ENCODE measurements around the gene FIBCD1. TPM values are rescaled to one million over a fixed set of nuclear protein-coding genes. Genes with fewer than 3 reads are reported as not detected.

FIBCD1 gene
- total and polyA plus RNA-seq, 2 of the 8 experiments (the other 6 are each of a cell fraction or from before 2014, with no cell fraction given): 6.1 to 8.8 TPM

- Histone ChIP-seq H2BK20ac (ENCODE audit: low read length) (no peak overlapping the region), H2AK5ac (ENCODE audit: low read depth, low read length) (no peak overlapping the region), H3K27me3 (replicated peaks in 1 of 4; ENCODE audit: control insufficient read depth in 3 of 4, extremely low read depth in 1 of 4, insufficient read depth in 3 of 4, low read length in 3 of 4) (no peaks in the 10 kb centered on the region), H3K14ac (ENCODE audit: insufficient read length) (no peak overlapping the region), H2BK12ac (ENCODE audit: low read depth, low read length) (no peak overlapping the region), H4K5ac (ENCODE audit: insufficient read length, low read depth, low read length) (no peak overlapping the region), H4K91ac (replicated peaks; ENCODE audit: insufficient read length, low read length) (no peak overlapping the region), H3K79me2 (ENCODE audit: control insufficient read depth in 1 of 2, insufficient read depth in 2 of 2, low read length in 2 of 2) (no peaks in the 10 kb centered on the region), H3K4ac (replicated peaks; ENCODE audit: insufficient read length, low read depth, low read length) (no peak overlapping the region), H4K8ac (ENCODE audit: extremely low read depth, insufficient read depth, low read length) (no peak overlapping the region), H2BK120ac (replicated peaks; ENCODE audit: low read depth, low read length) (no peak overlapping the region), H3K4me3 (ENCODE audit: extremely low read depth in 1 of 4, insufficient read depth in 2 of 4, low read depth in 3 of 4, low read length in 4 of 4) (no peak overlapping the region), H3K9ac (replicated peaks in 1 of 4; ENCODE audit: extremely low read depth in 1 of 4, low read depth in 3 of 4, low read length in 3 of 4) (no peak overlapping the region), H3K9me3 (ENCODE audit: insufficient read depth in 2 of 2, low read depth in 1 of 2, low read length in 1 of 2) (peaks cover 0 to 7% of the 10 kb centered on the region in 2 experiments; a peak in 1 of 4 replicates), H2BK5ac (ENCODE audit: low read depth, low read length) (no peak overlapping the region), H3K18ac (ENCODE audit: extremely low read depth, low read length) (no peak overlapping the region), H2AFZ (ENCODE audit: low read length) (no peak overlapping the region), H3K27ac (ENCODE audit: low read depth, low read length) (no peak overlapping the region), H3K4me1 (replicated peaks in 1 of 4; ENCODE audit: control insufficient read depth in 3 of 4, insufficient read depth in 4 of 4, low read length in 3 of 4) (peaks cover 0 to 2% (median 0%) of the 10 kb centered on the region in 4 experiments; a peak in 1 of 7 replicates), H4K20me1 (replicated peaks in 1 of 2; ENCODE audit: control insufficient read depth in 1 of 2, insufficient read depth in 2 of 2, low read length in 2 of 2) (peaks cover 0 to 3% of the 10 kb centered on the region in 2 experiments), H3K56ac (replicated peaks; ENCODE audit: insufficient read length, low read depth, low read length) (no peak overlapping the region), H3K36me3 (ENCODE audit: control insufficient read depth in 2 of 4, insufficient read depth in 4 of 4, low read length in 3 of 4) (no peaks in the 10 kb centered on the region), H3K79me1 (ENCODE audit: low read depth, low read length) (no peaks in the 10 kb centered on the region), H2BK15ac (ENCODE audit: low read length) (no peak overlapping the region), H3K4me2 (ENCODE audit: insufficient read depth in 1 of 2, low read depth in 2 of 2, low read length in 2 of 2) (no peak overlapping the region), H3K23me2 (ENCODE audit: low read depth, low read length) (peaks cover 4% of the 10 kb centered on the region; the same call in 1 of the 2 replicates), H3K23ac (ENCODE audit: insufficient read length) (no peak overlapping the region)
- FAIRE-seq (no peak), DNase-seq (ENCODE audit: low read depth in 1 of 2, low spot score in 2 of 2) (no peak)
- WGBS, 2 experiments (ENCODE audit: extremely low coverage in 1 of 2, insufficient coverage in 1 of 2, insufficient read length in 1 of 2, insufficient replicate concordance in 2 of 2, low coverage in 1 of 2, low lambda C conversion rate in 2 of 2, missing lambda C conversion rate in 1 of 2): 100% methylated on average over 1 of the region's 1 CpG; no CpG with 5 or more reads in 1 of the 2 experiments
- ChIA-PET CTCF (ENCODE audit: partially characterized antibody) (interaction anchor here (0.7 to 1.0 kb wide), 2 partner anchors 60 to 314 kb away, joined by 3 read pairs; no protein-coding TSS in a partner anchor), POLR2A (ENCODE audit: partially characterized antibody) (no interaction called here)
- TF ChIP-seq POU5F1 (IDR thresholded peaks at IDR 0.05; ENCODE audit: low read depth, low read length): no peak
Observed at GRCh38 chr9:130950039-130950311, 10.9 kb upstream of the FIBCD1 start.
